AG04450 (cell line): Measurements from ENCODE around the gene CTPS1. TPM values are rescaled to one million over a fixed set of nuclear protein-coding genes. Genes with fewer than 3 reads are reported as not detected.

Experiments
- CTCF ChIA-PET: fragments of 300-600, 350-600 bp; formaldehyde crosslinking; extraction: SDS; loops from one replicate; lab custom pipeline; 2022; ENCODE audit warnings: antibody characterized with exemption, inconsistent platforms; lab: Charles Lee
- POLR2A ChIA-PET: fragments of 350-600 bp; formaldehyde crosslinking; extraction: SDS; loops from one replicate; lab custom pipeline; 2021; ENCODE audit warnings: antibody characterized with exemption, inconsistent platforms; lab: Yijun Ruan, JAX
- DNase-seq: peaks from one replicate; pipeline ENCODE4 v3.0.0-alpha.2; 2011; ENCODE audit warnings: low read depth, low spot score
- H3K27ac ChIP-seq: one replicate; pipeline ENCODE4 v1.5.1; 2012; ENCODE audit warnings: low read depth, low read length, control low read depth
- H3K27me3 ChIP-seq: one replicate; pipeline ENCODE4 v1.6.0; 2012; ENCODE audit warnings: low read length; ENCODE audit not compliant: control insufficient read depth, insufficient read depth
- H3K4me3 ChIP-seq: 2 replicates; pipeline ENCODE4 v1.5.1; 2011; ENCODE audit warnings: mild to moderate bottlenecking, low read depth, low read length, control low read depth
- H3K9me3 ChIP-seq: 2 replicates; pipeline ENCODE4 v1.5.1; 2012; ENCODE audit warnings: low read length; ENCODE audit not compliant: control insufficient read depth, insufficient read depth
- polyA plus RNA-seq: library from polyadenylated mRNA; depleted of rRNA; stranded (reverse); fragments of >200 nt; gene quantifications from 2 replicates; pipeline ENCODE4 v1.2.3, GENCODE V29; 2011
- TF ChIP-seq, protein P1 (sequence below): IDR thresholded peaks from 2 replicates; pipeline ENCODE4 v1.5.1; 2011; ENCODE audit warnings: low read depth, low read length, control low read depth, inconsistent platforms

The CTPS1 gene
- polyA plus RNA-seq, 1 experiment, result 29.5 TPM

- H3K4me3 ChIP-seq, result no peak overlapping the region
- ChIA-PET CTCF (interaction anchor here (1.6 kb wide), 1 partner anchor 11 kb away, joined by 5 read pairs; no protein-coding TSS in a partner anchor), POLR2A (no interaction called here)
Observed at GRCh38 chr1:41014871-41015270, 35.4 kb downstream of the CTPS1 start.

DNA sequence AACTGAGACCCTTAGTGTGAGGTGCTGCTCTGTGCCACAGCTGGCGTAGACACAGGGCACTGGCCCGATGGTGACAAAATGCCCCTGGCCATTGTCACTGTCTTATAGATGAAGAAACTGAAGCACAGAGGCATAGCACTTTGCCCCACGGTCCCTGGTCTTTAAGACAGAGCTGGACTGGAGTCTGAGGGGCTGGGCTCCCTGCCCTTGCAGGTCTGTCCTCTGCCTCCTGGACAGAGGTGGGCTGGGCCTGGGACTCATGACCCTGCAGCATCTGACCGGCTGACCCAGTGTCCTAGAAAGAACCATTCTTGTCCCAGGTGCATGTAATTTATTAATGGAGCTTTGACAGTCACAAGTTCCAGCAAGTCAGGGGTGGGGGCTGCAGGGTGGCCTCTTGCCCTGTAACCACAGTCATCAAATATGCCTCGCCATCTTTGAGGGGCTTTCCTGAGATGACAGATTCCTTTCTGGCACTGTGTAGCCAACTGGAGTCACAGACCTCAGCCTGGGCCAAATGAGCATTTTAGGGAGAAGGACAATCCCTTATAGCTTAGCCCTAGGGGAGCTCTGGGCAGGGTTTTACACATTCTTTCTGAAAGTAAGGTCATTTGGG, 35.9 kb downstream of the CTPS1 start:
- DNase-seq, result no peak
- ChIA-PET CTCF (interaction anchor here (1.6 kb wide), 1 partner anchor 12 kb away, joined by 5 read pairs; no protein-coding TSS in a partner anchor), POLR2A (no interaction called here)
- TF ChIP-seq, protein P1, sequence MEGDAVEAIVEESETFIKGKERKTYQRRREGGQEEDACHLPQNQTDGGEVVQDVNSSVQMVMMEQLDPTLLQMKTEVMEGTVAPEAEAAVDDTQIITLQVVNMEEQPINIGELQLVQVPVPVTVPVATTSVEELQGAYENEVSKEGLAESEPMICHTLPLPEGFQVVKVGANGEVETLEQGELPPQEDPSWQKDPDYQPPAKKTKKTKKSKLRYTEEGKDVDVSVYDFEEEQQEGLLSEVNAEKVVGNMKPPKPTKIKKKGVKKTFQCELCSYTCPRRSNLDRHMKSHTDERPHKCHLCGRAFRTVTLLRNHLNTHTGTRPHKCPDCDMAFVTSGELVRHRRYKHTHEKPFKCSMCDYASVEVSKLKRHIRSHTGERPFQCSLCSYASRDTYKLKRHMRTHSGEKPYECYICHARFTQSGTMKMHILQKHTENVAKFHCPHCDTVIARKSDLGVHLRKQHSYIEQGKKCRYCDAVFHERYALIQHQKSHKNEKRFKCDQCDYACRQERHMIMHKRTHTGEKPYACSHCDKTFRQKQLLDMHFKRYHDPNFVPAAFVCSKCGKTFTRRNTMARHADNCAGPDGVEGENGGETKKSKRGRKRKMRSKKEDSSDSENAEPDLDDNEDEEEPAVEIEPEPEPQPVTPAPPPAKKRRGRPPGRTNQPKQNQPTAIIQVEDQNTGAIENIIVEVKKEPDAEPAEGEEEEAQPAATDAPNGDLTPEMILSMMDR, result no peak
- H3K27me3 ChIP-seq, result no peaks in the 10 kb centered on the region
- no peak overlapping the region for H3K27ac ChIP-seq
- no peak overlapping the region for H3K4me3 ChIP-seq
- H3K9me3 ChIP-seq, result no peaks in the 10 kb centered on the region

More at GRCh38 chr1:41014871-41015270, 35.4 kb downstream of the CTPS1 start:
- TF ChIP-seq, protein P1, result no peak
- H3K27ac ChIP-seq, result no peak overlapping the region
- no peaks in the 10 kb centered on the region for H3K9me3 ChIP-seq
- no peaks in the 10 kb centered on the region for H3K27me3 ChIP-seq
- DNase-seq, result no peak

DNA sequence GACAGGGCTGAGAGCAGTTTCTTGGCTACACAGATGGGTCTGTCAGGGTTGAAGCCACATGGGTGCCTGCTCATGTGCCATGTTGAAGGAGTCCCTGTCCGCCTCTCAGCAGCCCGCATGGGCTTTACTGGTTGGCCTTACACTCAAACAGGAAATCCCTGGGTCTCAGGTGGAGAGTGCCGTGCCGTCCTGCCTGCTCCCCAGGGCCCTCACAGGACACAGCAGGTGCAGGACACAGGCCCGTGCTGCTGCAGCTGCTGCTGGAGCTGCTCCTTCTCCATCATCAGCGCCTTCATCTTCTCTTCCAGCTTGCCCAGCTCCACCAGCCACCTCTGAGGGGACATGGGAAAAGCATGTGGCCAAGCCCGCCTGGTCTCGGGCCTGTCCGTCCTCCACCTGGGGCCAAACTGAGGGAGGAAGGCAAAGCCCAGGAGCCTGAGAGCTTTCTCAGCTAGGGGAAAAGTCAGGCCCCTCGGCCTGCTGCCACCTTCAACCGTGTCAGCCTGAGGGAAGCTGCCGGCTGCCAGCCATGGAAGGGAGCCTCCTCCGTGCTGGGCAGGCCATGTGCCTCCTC, 36.5 kb downstream of the CTPS1 start:
- TF ChIP-seq, protein P1, result no peak

GRCh38 chr1:41017141-41018017, 37.9 kb downstream of the CTPS1 start:
- ChIA-PET POLR2A (no interaction called here), CTCF (no interaction called here)
- TF ChIP-seq, protein P1, result no peak
- Histone ChIP-seq H3K27ac (no peak overlapping the region), H3K9me3 (no peaks in the 10 kb centered on the region), H3K4me3 (no peak overlapping the region), H3K27me3 (no peaks in the 10 kb centered on the region)
- no peak for DNase-seq

More for the DNA sequence above, 36.5 kb downstream of the CTPS1 start:
- ChIA-PET CTCF (interaction anchor here (1.6 kb wide), 1 partner anchor 13 kb away, joined by 5 read pairs; no protein-coding TSS in a partner anchor), POLR2A (no interaction called here)
- Histone ChIP-seq H3K9me3 (no peaks in the 10 kb centered on the region), H3K4me3 (no peak overlapping the region), H3K27ac (no peak overlapping the region), H3K27me3 (no peaks in the 10 kb centered on the region)
- DNase-seq, result no peak
